ENCODE measurements around the gene BYSL.

BYSL gene

GRCh38 chr6:41885930-41886329 lies 35.4 kb upstream of the BYSL start:
- Histone ChIP-seq H3K4me3 (ENCODE audit: low read depth in 1 of 2, low read length in 2 of 2) (no peak overlapping the region), H3K4me1 (ENCODE audit: control insufficient read depth in 1 of 2, insufficient read depth in 2 of 2, low read length in 2 of 2) (peaks cover 0 to 15% of the 10 kb centered on the region in 2 donors), H3K36me3 (ENCODE audit: control insufficient read depth in 1 of 2, insufficient read depth in 2 of 2, low read length in 2 of 2) (no peaks in the 10 kb centered on the region), H3K9me3 (ENCODE audit: control insufficient read depth in 1 of 2, low read length in 2 of 2) (no peaks in the 10 kb centered on the region), H3K27me3 (ENCODE audit: control insufficient read depth in 1 of 2, insufficient read depth in 2 of 2, low read length in 2 of 2) (no peaks in the 10 kb centered on the region), H3K9ac (ENCODE audit: low read depth in 1 of 2, low read length in 2 of 2) (no peak overlapping the region), H3K27ac (ENCODE audit: low read depth, low read length) (no peak overlapping the region)

DNA sequence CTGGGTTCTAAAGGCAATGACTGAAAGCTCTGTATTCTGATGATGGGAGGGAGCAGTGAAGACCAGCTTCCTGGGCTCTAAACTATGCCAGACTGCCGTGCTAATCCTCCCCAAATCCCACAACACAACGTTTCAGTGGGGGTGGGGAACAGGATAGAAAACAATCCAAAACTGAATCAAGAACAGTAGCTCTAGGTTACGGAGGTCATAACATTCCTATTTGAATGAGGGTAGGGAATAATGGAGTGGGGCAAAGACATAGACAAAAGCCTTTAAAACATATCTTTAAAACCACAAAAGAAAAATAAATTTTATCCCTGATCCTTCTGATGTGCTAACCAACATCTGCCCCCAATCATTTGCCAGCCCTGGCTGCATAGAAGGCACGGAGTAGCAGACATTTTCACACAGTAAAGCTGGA lies 34.0 kb upstream of the BYSL start:
- Histone ChIP-seq H3K4me3 (ENCODE audit: low read depth in 1 of 2, low read length in 2 of 2) (no peak overlapping the region), H3K9me3 (ENCODE audit: control insufficient read depth in 1 of 2, low read length in 2 of 2) (no peaks in the 10 kb centered on the region), H3K36me3 (ENCODE audit: control insufficient read depth in 1 of 2, insufficient read depth in 2 of 2, low read length in 2 of 2) (no peaks in the 10 kb centered on the region), H3K27me3 (ENCODE audit: control insufficient read depth in 1 of 2, insufficient read depth in 2 of 2, low read length in 2 of 2) (no peaks in the 10 kb centered on the region), H3K27ac (ENCODE audit: low read depth, low read length) (no peak overlapping the region), H3K9ac (ENCODE audit: low read depth in 1 of 2, low read length in 2 of 2) (no peak overlapping the region), H3K4me1 (ENCODE audit: control insufficient read depth in 1 of 2, insufficient read depth in 2 of 2, low read length in 2 of 2) (peaks cover 0 to 15% of the 10 kb centered on the region in 2 donors)

- no peak overlapping the region for H3K27ac ChIP-seq (ENCODE audit: low read depth, low read length)
- H3K4me3 ChIP-seq (ENCODE audit: low read depth in 1 of 2, low read length in 2 of 2): no peak overlapping the region
- no peak overlapping the region for H3K9ac ChIP-seq (ENCODE audit: low read depth in 1 of 2, low read length in 2 of 2)
- H3K36me3 ChIP-seq (ENCODE audit: control insufficient read depth in 1 of 2, insufficient read depth in 2 of 2, low read length in 2 of 2): no peaks in the 10 kb centered on the region
- H3K27me3 ChIP-seq (ENCODE audit: control insufficient read depth in 1 of 2, insufficient read depth in 2 of 2, low read length in 2 of 2): no peaks in the 10 kb centered on the region
- peaks cover 11 to 15% of the 10 kb centered on the region in 2 donors for H3K4me1 ChIP-seq (ENCODE audit: control insufficient read depth in 1 of 2, insufficient read depth in 2 of 2, low read length in 2 of 2)
- no peaks in the 10 kb centered on the region for H3K9me3 ChIP-seq (ENCODE audit: control insufficient read depth in 1 of 2, low read length in 2 of 2)
Observed at GRCh38 chr6:41892921-41893564, 28.3 kb upstream of the BYSL start.

- no peaks in the 10 kb centered on the region for H3K9me3 ChIP-seq (ENCODE audit: control insufficient read depth in 1 of 2, low read length in 2 of 2)
- peak overlapping the region; percentile 51 to 76 for H3K9ac ChIP-seq (ENCODE audit: low read depth in 1 of 2, low read length in 2 of 2)
- no peaks in the 10 kb centered on the region for H3K27me3 ChIP-seq (ENCODE audit: control insufficient read depth in 1 of 2, insufficient read depth in 2 of 2, low read length in 2 of 2)
- H3K27ac ChIP-seq (ENCODE audit: low read depth, low read length): no peak overlapping the region
- peaks cover 11 to 15% of the 10 kb centered on the region in 2 donors for H3K4me1 ChIP-seq (ENCODE audit: control insufficient read depth in 1 of 2, insufficient read depth in 2 of 2, low read length in 2 of 2)
- peak overlapping the region; percentile 84 to 92 for H3K4me3 ChIP-seq (ENCODE audit: low read depth in 1 of 2, low read length in 2 of 2)
- H3K36me3 ChIP-seq (ENCODE audit: control insufficient read depth in 1 of 2, insufficient read depth in 2 of 2, low read length in 2 of 2): no peaks in the 10 kb centered on the region
Observed at GRCh38 chr6:41894366-41895299, 26.7 kb upstream of the BYSL start.

GRCh38 chr6:41895300-41896233 lies 25.7 kb upstream of the BYSL start, which contains the start of gene USP49:
Gene USP49 (minus strand): TSS chr6:41895375. CDS start chr6:41806983, 88,392 bp downstream.
- H3K36me3 ChIP-seq (ENCODE audit: control insufficient read depth in 1 of 2, insufficient read depth in 2 of 2, low read length in 2 of 2): no peaks in the 10 kb centered on the region

GRCh38 chr6:41896281-41896680 lies 25.0 kb upstream of the BYSL start:
- H3K27ac ChIP-seq (ENCODE audit: low read depth, low read length): peak overlapping the region; percentile 58
- H3K9ac ChIP-seq (ENCODE audit: low read depth in 1 of 2, low read length in 2 of 2): peak overlapping the region in 1 of 2 donors; percentile 65
- no peaks in the 10 kb centered on the region for H3K27me3 ChIP-seq (ENCODE audit: control insufficient read depth in 1 of 2, insufficient read depth in 2 of 2, low read length in 2 of 2)
- peaks cover 11 to 15% of the 10 kb centered on the region in 2 donors for H3K4me1 ChIP-seq (ENCODE audit: control insufficient read depth in 1 of 2, insufficient read depth in 2 of 2, low read length in 2 of 2)
- peak overlapping the region; percentile 84 to 92 for H3K4me3 ChIP-seq (ENCODE audit: low read depth in 1 of 2, low read length in 2 of 2)
- no peaks in the 10 kb centered on the region for H3K9me3 ChIP-seq (ENCODE audit: control insufficient read depth in 1 of 2, low read length in 2 of 2)
- no peaks in the 10 kb centered on the region for H3K36me3 ChIP-seq (ENCODE audit: control insufficient read depth in 1 of 2, insufficient read depth in 2 of 2, low read length in 2 of 2)

More at GRCh38 chr6:41895300-41896233, 25.7 kb upstream of the BYSL start, which contains the start of gene USP49:
- Histone ChIP-seq H3K9me3 (ENCODE audit: control insufficient read depth in 1 of 2, low read length in 2 of 2) (no peaks in the 10 kb centered on the region), H3K27ac (ENCODE audit: low read depth, low read length) (peak within 1 kb of the TSS; percentile 58), H3K4me3 (ENCODE audit: low read depth in 1 of 2, low read length in 2 of 2) (peak within 1 kb of the TSS; percentile 84 to 92), H3K4me1 (ENCODE audit: control insufficient read depth in 1 of 2, insufficient read depth in 2 of 2, low read length in 2 of 2) (peaks cover 11 to 15% of the 10 kb centered on the region in 2 donors), H3K27me3 (ENCODE audit: control insufficient read depth in 1 of 2, insufficient read depth in 2 of 2, low read length in 2 of 2) (no peaks in the 10 kb centered on the region), H3K9ac (ENCODE audit: low read depth in 1 of 2, low read length in 2 of 2) (peak within 1 kb of the TSS; percentile 65 to 76)

DNA sequence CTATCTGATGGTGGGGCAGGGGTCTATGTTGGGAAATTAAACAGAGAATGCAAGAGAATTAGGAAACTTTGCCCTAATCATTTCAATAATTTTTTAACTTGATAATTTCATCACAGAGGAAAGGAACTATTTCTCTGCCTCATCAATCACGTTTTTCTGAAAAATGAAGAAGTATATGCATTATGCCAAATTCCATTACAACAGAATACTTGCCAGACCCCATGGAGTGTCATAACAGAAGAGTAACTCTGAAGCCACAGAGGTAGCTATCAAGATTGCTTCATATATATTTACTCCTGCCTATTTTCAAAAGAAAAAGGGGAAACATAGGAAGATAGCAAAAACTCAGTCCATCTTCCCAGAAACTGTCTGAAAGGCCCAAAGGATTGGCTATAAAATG lies 20.4 kb upstream of the BYSL start:
- Histone ChIP-seq H3K4me1 (ENCODE audit: control insufficient read depth in 1 of 2, insufficient read depth in 2 of 2, low read length in 2 of 2) (peaks cover 2 to 6% of the 10 kb centered on the region in 2 donors), H3K9me3 (ENCODE audit: control insufficient read depth in 1 of 2, low read length in 2 of 2) (no peaks in the 10 kb centered on the region), H3K27me3 (ENCODE audit: control insufficient read depth in 1 of 2, insufficient read depth in 2 of 2, low read length in 2 of 2) (no peaks in the 10 kb centered on the region), H3K4me3 (ENCODE audit: low read depth in 1 of 2, low read length in 2 of 2) (no peak overlapping the region), H3K36me3 (ENCODE audit: control insufficient read depth in 1 of 2, insufficient read depth in 2 of 2, low read length in 2 of 2) (peaks cover 6 to 20% of the 10 kb centered on the region in 2 donors), H3K9ac (ENCODE audit: low read depth in 1 of 2, low read length in 2 of 2) (no peak overlapping the region), H3K27ac (ENCODE audit: low read depth, low read length) (no peak overlapping the region)

- H3K27me3 ChIP-seq (ENCODE audit: control insufficient read depth in 1 of 2, insufficient read depth in 2 of 2, low read length in 2 of 2): no peaks in the 10 kb centered on the region
- no peaks in the 10 kb centered on the region for H3K4me1 ChIP-seq (ENCODE audit: control insufficient read depth in 1 of 2, insufficient read depth in 2 of 2, low read length in 2 of 2)
- no peak overlapping the region for H3K27ac ChIP-seq (ENCODE audit: low read depth, low read length)
- H3K9ac ChIP-seq (ENCODE audit: low read depth in 1 of 2, low read length in 2 of 2): no peak overlapping the region
- peaks cover 14 to 31% of the 10 kb centered on the region in 2 donors for H3K36me3 ChIP-seq (ENCODE audit: control insufficient read depth in 1 of 2, insufficient read depth in 2 of 2, low read length in 2 of 2)
- no peak overlapping the region for H3K4me3 ChIP-seq (ENCODE audit: low read depth in 1 of 2, low read length in 2 of 2)
- no peaks in the 10 kb centered on the region for H3K9me3 ChIP-seq (ENCODE audit: control insufficient read depth in 1 of 2, low read length in 2 of 2)
Observed at GRCh38 chr6:41901882-41902519, 19.3 kb upstream of the BYSL start.

DNA sequence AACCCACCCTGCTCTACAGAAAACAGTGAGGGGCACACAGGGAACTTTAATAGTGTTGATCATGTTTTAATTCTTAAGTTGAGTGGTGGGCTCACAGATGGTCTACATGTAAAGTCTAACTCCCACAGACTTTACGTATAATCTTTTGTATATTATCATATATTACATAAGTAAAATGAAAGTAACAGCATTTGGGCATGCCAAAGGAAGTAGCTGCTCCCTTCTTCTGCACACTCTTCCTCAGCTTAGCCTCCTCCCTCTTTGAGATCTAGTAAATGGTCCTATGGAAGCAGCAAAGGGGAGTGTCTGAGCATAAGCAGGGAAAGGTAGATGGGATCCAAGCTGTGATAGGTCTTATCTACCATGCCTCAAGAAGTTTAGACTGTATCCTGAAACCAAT lies 11.6 kb upstream of the BYSL start:
- H3K36me3 ChIP-seq (ENCODE audit: control insufficient read depth in 1 of 2, insufficient read depth in 2 of 2, low read length in 2 of 2): peaks cover 38 to 65% of the 10 kb centered on the region in 2 donors
- H3K27ac ChIP-seq (ENCODE audit: low read depth, low read length): no peak overlapping the region
- H3K27me3 ChIP-seq (ENCODE audit: control insufficient read depth in 1 of 2, insufficient read depth in 2 of 2, low read length in 2 of 2): no peaks in the 10 kb centered on the region

More for the DNA sequence above, 11.6 kb upstream of the BYSL start:
- H3K9me3 ChIP-seq (ENCODE audit: control insufficient read depth in 1 of 2, low read length in 2 of 2): no peaks in the 10 kb centered on the region
- H3K4me3 ChIP-seq (ENCODE audit: low read depth in 1 of 2, low read length in 2 of 2): no peak overlapping the region
- no peaks in the 10 kb centered on the region for H3K4me1 ChIP-seq (ENCODE audit: control insufficient read depth in 1 of 2, insufficient read depth in 2 of 2, low read length in 2 of 2)
- H3K9ac ChIP-seq (ENCODE audit: low read depth in 1 of 2, low read length in 2 of 2): no peak overlapping the region

Measured in duodenal mucosa (tissue), 2 donors.